ENCODE measurements around the gene TAF3.

TAF3 gene

DNA sequence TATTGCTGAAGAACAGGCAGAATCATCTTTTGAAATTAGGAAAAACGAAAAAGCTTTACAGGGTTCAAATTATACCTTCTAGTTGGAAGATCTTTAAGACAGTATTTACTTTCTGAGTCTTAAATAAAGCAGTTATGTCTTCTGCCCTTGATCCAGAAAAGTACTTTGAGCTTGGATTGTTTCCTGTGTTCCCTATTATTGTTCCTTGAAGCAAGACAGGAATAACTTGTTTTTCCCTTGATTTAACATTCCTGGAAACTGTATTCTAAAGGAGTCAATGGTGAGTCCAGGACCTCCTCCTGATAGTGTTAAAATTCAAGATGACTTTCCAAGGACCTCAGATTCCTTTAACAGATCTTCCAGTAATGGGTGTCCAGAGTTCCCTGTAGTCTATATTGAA is 161.9 kb downstream of the TAF3 start:
- TF ChIP-seq JUND (IDR thresholded peaks at IDR 0.05; ENCODE audit: low read depth), result no peak

DNA sequence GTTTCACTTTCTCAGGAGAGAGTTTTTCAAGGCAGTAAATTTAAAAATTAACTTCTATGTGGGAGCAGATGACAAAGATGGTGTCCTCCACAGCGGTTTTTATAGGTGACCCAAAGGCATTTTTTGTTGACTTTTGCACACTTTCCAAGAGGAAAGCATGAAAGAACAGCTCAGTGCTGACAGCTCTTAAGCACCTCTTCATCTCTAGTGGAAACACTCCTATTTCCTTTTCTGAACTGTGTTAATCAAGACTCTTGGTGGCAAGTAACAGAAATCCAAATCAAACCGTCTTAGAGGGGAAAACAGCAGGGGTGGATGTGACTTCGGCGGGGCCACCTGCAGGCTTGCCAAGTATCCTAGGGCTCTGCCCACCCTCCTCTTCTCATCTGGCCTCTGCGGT is 164.4 kb downstream of the TAF3 start:
- no peak for DNase-seq (ENCODE audit: low read depth in 1 of 2, low spot score in 1 of 2)
- TF ChIP-seq JUND (IDR thresholded peaks at IDR 0.05; ENCODE audit: low read depth), result no peak
- in situ Hi-C loops (cut with HindIII; ENCODE audit: low pct_unique_long_range_greater_than_20kb, low sequenced_read_pairs), result no loop called here

More for the DNA sequence above, 161.9 kb downstream of the TAF3 start:
- DNase-seq (ENCODE audit: low read depth in 1 of 2, low spot score in 1 of 2), result peak in 1 of 2 experiments; percentile 20
- in situ Hi-C loops (cut with HindIII; ENCODE audit: low pct_unique_long_range_greater_than_20kb, low sequenced_read_pairs), result no loop called here

- in situ Hi-C loops (cut with HindIII; ENCODE audit: low pct_unique_long_range_greater_than_20kb, low sequenced_read_pairs), result no loop called here
- TF ChIP-seq JUND (IDR thresholded peaks at IDR 0.05; ENCODE audit: low read depth), result no peak
- no peak for DNase-seq (ENCODE audit: low read depth in 1 of 2, low spot score in 1 of 2)
Measured at GRCh38 chr10:7984325-7984724, 166.0 kb downstream of the TAF3 start.

GRCh38 chr10:7984896-7985295 is 166.6 kb downstream of the TAF3 start:
- DNase-seq (ENCODE audit: low read depth in 1 of 2, low spot score in 1 of 2), result no peak
- in situ Hi-C loops (cut with HindIII; ENCODE audit: low pct_unique_long_range_greater_than_20kb, low sequenced_read_pairs), result no loop called here
- no peak for TF ChIP-seq JUND (IDR thresholded peaks at IDR 0.05; ENCODE audit: low read depth)

DNA sequence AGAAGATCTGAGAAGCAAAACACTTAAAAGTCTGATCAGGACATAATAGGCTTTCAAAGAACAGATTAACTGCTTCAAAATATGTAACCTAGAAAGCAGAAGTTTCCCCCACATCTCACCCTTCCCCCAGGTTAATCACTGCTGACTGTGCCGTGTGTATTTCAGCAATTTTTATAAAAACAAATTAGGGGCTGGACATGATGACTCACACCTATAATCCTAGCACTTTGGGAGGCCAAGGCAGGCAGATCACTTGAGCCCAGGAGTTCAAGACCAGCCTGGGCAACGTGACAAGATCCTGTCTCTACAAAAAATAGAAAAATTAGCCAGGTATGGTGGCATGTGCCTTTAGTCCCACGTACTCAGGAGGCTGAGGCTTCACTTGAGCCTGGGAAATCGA is 168.5 kb downstream of the TAF3 start:
- TF ChIP-seq JUND (IDR thresholded peaks at IDR 0.05; ENCODE audit: low read depth), result no peak
- DNase-seq (ENCODE audit: low read depth in 1 of 2, low spot score in 1 of 2), result no peak
- in situ Hi-C loops (cut with HindIII; ENCODE audit: low pct_unique_long_range_greater_than_20kb, low sequenced_read_pairs), result no loop called here

DNA sequence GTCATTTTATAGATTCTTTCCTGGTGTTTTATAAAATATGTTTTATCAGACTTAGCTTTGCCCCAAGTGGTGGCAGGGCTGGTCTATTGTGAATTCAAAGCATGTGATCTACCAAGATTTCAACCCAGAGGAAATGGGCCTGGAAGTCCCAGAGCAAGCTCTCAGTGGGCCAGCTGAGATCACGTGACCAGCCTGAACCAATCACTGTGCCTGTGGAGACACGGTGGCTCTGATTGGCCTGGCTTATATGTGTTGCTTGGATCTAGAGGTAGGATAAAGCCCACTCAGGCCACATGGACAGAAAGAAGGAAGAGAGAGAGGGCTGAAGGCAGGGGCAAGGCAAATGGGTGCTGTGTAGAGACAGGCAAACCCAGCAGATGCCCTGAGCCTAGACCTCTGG is 170.7 kb downstream of the TAF3 start:
- no peak for TF ChIP-seq JUND (IDR thresholded peaks at IDR 0.05; ENCODE audit: low read depth)
- in situ Hi-C loops (cut with HindIII; ENCODE audit: low pct_unique_long_range_greater_than_20kb, low sequenced_read_pairs), result no loop called here
- DNase-seq (ENCODE audit: low read depth in 1 of 2, low spot score in 1 of 2), result peak in 1 of 2 experiments; percentile 22

- TF ChIP-seq JUND (IDR thresholded peaks at IDR 0.05; ENCODE audit: low read depth), result no peak
- DNase-seq (ENCODE audit: low read depth in 1 of 2, low spot score in 1 of 2), result no peak
- in situ Hi-C loops (cut with HindIII; ENCODE audit: low pct_unique_long_range_greater_than_20kb, low sequenced_read_pairs), result no loop called here
Measured at GRCh38 chr10:7998831-7999230, 180.5 kb downstream of the TAF3 start.

GRCh38 chr10:8004469-8005000 is 186.2 kb downstream of the TAF3 start:
- TF ChIP-seq JUND (IDR thresholded peaks at IDR 0.05; ENCODE audit: low read depth), result no peak
- in situ Hi-C loops (cut with HindIII; ENCODE audit: low pct_unique_long_range_greater_than_20kb, low sequenced_read_pairs), result no loop called here
- no peak for DNase-seq (ENCODE audit: low read depth in 1 of 2, low spot score in 1 of 2)

DNA sequence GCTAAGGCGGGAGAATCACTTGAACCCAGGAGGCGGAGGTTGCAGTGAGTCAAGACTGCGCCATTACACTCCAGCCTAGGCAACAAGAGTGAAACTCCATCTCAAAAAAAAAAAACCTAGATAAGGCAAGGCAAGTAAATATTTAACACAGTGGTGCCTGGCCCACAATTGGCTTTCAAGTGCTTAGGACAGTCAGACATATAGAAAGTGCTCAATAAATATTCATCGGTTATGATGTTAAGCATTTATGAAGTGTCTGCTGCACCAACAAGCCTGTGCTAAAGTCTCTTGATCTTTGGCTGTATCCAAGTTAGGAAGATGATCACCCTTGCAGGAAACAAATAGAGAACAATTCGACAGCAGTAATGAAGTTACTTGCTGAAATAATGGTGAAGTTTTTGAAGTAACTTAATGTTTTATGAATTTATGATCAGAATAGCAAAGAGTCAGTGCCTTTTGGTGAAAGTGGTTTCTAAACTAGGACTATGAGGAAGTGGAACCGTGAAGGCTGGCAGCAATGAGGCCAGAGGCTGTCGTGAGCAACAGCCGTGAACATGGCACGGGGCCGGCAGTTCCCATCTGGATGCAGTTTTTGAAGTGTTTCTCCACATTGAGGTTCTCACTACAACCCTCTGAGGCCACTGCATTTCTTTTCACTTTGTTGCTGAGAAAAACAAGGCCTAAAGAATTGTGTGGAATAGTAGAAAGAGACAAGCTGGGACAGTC is 188.1 kb downstream of the TAF3 start:
- no peak for TF ChIP-seq JUND (IDR thresholded peaks at IDR 0.05; ENCODE audit: low read depth)
- DNase-seq (ENCODE audit: low read depth in 1 of 2, low spot score in 1 of 2), result no peak
- in situ Hi-C loops (cut with HindIII; ENCODE audit: low pct_unique_long_range_greater_than_20kb, low sequenced_read_pairs), result no loop called here

DNA sequence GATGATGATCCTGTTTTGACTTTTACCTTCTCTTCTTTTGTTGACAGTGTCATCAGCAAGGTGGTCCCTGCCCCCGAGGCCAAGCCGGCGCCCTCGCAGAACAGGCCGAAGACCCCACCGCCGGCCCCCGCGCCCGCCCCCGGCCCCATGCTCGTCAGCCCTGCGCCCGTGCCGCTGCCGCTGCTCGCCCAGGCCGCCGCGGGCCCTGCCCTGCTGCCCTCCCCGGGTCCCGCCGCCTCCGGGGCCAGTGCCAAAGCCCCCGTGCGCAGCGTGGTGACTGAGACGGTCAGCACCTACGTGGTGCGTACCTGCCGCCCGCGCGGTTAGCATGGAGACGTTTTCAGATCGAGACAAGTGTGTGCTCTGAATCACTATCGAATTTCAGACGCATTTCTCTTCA is 190.7 kb downstream of the TAF3 start:
- no peak for DNase-seq (ENCODE audit: low read depth in 1 of 2, low spot score in 1 of 2)
- in situ Hi-C loops (cut with HindIII; ENCODE audit: low pct_unique_long_range_greater_than_20kb, low sequenced_read_pairs), result no loop called here
- TF ChIP-seq JUND (IDR thresholded peaks at IDR 0.05; ENCODE audit: low read depth), result no peak

DNA sequence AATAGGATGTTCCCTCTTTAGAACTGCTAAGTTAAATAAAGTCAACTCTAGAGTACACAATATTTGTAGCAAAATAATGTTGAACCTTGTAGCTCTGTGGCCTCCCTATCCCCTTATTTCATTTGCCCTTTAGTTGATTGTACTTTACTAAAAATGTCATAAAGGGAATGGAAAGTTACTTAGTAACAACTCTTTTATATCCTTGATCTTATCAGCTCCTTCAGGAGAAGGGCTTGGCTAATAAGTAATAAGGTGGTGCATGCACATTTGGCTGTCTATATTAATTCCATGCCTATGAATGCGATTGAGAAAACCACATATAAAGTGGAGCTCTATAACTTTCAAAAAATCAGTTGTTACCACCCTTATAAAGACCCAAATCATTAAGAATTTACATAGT is 194.7 kb downstream of the TAF3 start:
- TF ChIP-seq JUND (IDR thresholded peaks at IDR 0.05; ENCODE audit: low read depth), result no peak
- in situ Hi-C loops (cut with HindIII; ENCODE audit: low pct_unique_long_range_greater_than_20kb, low sequenced_read_pairs), result no loop called here
- DNase-seq (ENCODE audit: low read depth in 1 of 2, low spot score in 1 of 2), result no peak

- DNase-seq (ENCODE audit: low read depth in 1 of 2, low spot score in 1 of 2), result no peak
- no peak for TF ChIP-seq JUND (IDR thresholded peaks at IDR 0.05; ENCODE audit: low read depth)
- in situ Hi-C loops (cut with HindIII; ENCODE audit: low pct_unique_long_range_greater_than_20kb, low sequenced_read_pairs), result no loop called here
Measured at GRCh38 chr10:8013619-8014018, 195.3 kb downstream of the TAF3 start.

GRCh38 chr10:8014649-8015048 is 196.3 kb downstream of the TAF3 start:
- TF ChIP-seq JUND (IDR thresholded peaks at IDR 0.05; ENCODE audit: low read depth), result no peak
- DNase-seq (ENCODE audit: low read depth in 1 of 2, low spot score in 1 of 2), result no peak
- in situ Hi-C loops (cut with HindIII; ENCODE audit: low pct_unique_long_range_greater_than_20kb, low sequenced_read_pairs), result no loop called here

DNA sequence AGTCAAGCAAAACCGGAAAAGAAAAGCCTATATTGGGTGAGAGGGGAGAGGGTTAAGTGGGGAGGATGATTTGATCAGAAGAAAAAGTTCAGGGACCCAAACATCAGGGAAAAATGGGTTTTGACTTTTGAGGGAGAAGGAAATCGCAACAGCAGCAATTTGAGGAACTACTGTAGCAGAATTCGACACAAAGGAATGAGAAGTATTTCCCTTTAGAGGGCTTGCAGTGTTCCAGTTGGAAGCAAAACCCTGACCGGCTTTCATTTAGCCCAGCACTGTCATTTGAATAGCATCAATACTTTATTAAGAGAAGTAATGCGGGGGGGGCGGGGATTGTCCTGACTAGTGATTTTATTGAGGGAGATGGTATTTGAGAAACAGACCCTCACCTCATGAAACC is 199.0 kb downstream of the TAF3 start:
- TF ChIP-seq JUND (IDR thresholded peaks at IDR 0.05; ENCODE audit: low read depth), result no peak
- DNase-seq (ENCODE audit: low read depth in 1 of 2, low spot score in 1 of 2), result no peak
- in situ Hi-C loops (cut with HindIII; ENCODE audit: low pct_unique_long_range_greater_than_20kb, low sequenced_read_pairs), result no loop called here

All from T47D (cell line).